Subcutaneous adipose tissue (tissue), 4 donors: ENCODE data around the gene AHR. TPM values are rescaled to one million over a fixed set of nuclear protein-coding genes. Genes with fewer than 3 reads are reported as not detected.

Source experiments
- CTCF ChIP-seq: fragments of 450-650 bp; IDR thresholded peaks from one replicate; pipeline ENCODE4 v1.5.1; 2016; ENCODE audit warnings: low read depth, mild to moderate bottlenecking, control low read depth, antibody characterized with exemption, moderate library complexity
- small RNA-seq: library from RNA; depleted of rRNA; stranded (forward); fragments of <200 nt; gene quantifications from one replicate; pipeline ENCODE3, GENCODE V24; 2016
- total RNA-seq, 4 donors: library from RNA; depleted of rRNA; stranded (reverse); fragments of >200 nt; gene quantifications; one replicate each; pipeline ENCODE4 v1.1.0, GENCODE V29; 2016

AHR gene
- total RNA-seq, 4 donors from 2014 or later, result 72.3 to 166 (median 109) TPM

- no peak for TF ChIP-seq CTCF
Measured at GRCh38 chr7:17384400-17384799, 85.9 kb downstream of the AHR start.

- TF ChIP-seq CTCF, result no peak
Measured at GRCh38 chr7:17385612-17386011, 87.2 kb downstream of the AHR start.

GRCh38 chr7:17390392-17390791, 91.9 kb downstream of the AHR start:
- no peak for TF ChIP-seq CTCF

- no peak for TF ChIP-seq CTCF
Measured at GRCh38 chr7:17391366-17391765, 92.9 kb downstream of the AHR start.

GRCh38 chr7:17392846-17393245, 94.4 kb downstream of the AHR start:
- no peak for TF ChIP-seq CTCF

Small RNA genes within 50 kb of the gene (small RNA-seq; reads per million reads assigned to genes)
- not detected for gene RF00092
